DOHH2 (cell line): ENCODE measurements around the gene SPRY1.

Source experiments
- H3F3A ChIP-seq: fragments of 200-600 bp; sonication (generic), shearing (Covaris generic); 2 replicates; pipeline ENCODE4 v1.6.0; 2016; ENCODE audit warnings: antibody characterized with exemption, mild to moderate bottlenecking; ENCODE audit not compliant: control insufficient read depth, insufficient read depth
- H3K27ac ChIP-seq: fragments of 200-600 bp; sonication (generic); 2 replicates; pipeline ENCODE4 v1.5.1; 2014; ENCODE audit warnings: low read depth, mild to moderate bottlenecking, low read length, moderate library complexity
- H3K27me3 ChIP-seq: fragments of 200-600 bp; sonication (generic); 2 replicates; pipeline ENCODE4 v1.6.1; 2014; ENCODE audit warnings: mild to moderate bottlenecking, low read length, mixed read lengths; ENCODE audit not compliant: control insufficient read depth
- H3K36me3 ChIP-seq: fragments of 200-600 bp; sonication (generic); 2 replicates; pipeline ENCODE4 v1.6.1; 2014; ENCODE audit warnings: mild to moderate bottlenecking, low read length, moderate library complexity, mixed read lengths; ENCODE audit not compliant: control insufficient read depth
- H3K4me1 ChIP-seq: fragments of 200-600 bp; sonication (generic); 2 replicates; pipeline ENCODE4 v1.6.1; 2014; ENCODE audit warnings: mild to moderate bottlenecking, low read length, mixed read lengths; ENCODE audit not compliant: control insufficient read depth
- H3K4me2 ChIP-seq: fragments of 200-600 bp; sonication (generic); 2 replicates; pipeline ENCODE4 v1.6.0; 2014; ENCODE audit warnings: mild to moderate bottlenecking, low read length, moderate library complexity
- H3K4me3 ChIP-seq: fragments of 200-600 bp; sonication (generic); 2 replicates; pipeline ENCODE4 v1.5.1; 2014; ENCODE audit warnings: mild to moderate bottlenecking, low read length, mixed read lengths
- H3K79me2 ChIP-seq: fragments of 200-600 bp; sonication (generic); 2 replicates; pipeline ENCODE4 v1.6.1; 2014; ENCODE audit warnings: mild to moderate bottlenecking, low read length, mixed read lengths; ENCODE audit not compliant: control insufficient read depth
- H3K9me2 ChIP-seq: fragments of 200-600 bp; sonication (generic); replicated peaks from 2 replicates; pipeline ENCODE4 v1.6.1; 2014; ENCODE audit warnings: mild to moderate bottlenecking, low read length, mixed read lengths; ENCODE audit not compliant: control insufficient read depth
- H3K9me3 ChIP-seq: fragments of 200-600 bp; sonication (generic); 2 replicates; pipeline ENCODE4 v1.6.1; 2014; ENCODE audit warnings: antibody characterized with exemption, low read length, mixed read lengths; ENCODE audit not compliant: control insufficient read depth, insufficient read depth
- H4K20me1 ChIP-seq: fragments of 200-600 bp; sonication (generic); 2 replicates; pipeline ENCODE4 v1.6.0; 2014; ENCODE audit warnings: low read depth, mild to moderate bottlenecking, antibody characterized with exemption, low read length, moderate library complexity; ENCODE audit not compliant: control insufficient read depth, insufficient read depth
- CTCF ChIP-seq: fragments of 200-600 bp; sonication (generic); IDR thresholded peaks from one replicate; pipeline ENCODE4 v1.5.1; 2014; ENCODE audit warnings: antibody characterized with exemption, mild to moderate bottlenecking, low read depth, low read length; ENCODE audit not compliant: poor library complexity, severe bottlenecking
- EZH2phosphoT487 ChIP-seq: fragments of 200-600 bp; sonication (generic); IDR thresholded peaks from 2 replicates; pipeline ENCODE4 v1.6.1; 2017; ENCODE audit warnings: borderline replicate concordance, mild to moderate bottlenecking, antibody characterized with exemption, low read length, moderate library complexity, mixed read lengths

Gene SPRY1

DNA sequence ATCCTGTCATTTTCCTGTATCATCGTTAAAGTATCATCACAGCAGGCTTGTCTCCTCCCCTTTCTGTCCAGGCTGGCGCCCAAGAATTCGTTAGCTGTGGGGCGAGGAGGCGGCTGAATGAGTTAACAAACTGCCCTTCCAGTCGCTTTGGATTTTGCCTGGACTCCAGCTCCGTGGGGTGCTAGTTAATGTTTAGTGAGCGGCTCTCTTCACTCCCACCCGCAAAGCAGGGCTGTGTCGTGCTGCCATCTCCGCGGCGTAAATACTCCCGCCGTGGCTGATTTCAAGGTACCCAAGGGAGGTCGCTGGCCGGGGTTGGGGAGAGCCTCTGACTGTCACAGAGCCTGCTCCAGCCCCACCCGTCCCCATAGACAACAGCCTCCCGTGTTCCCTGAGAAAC is 44.9 kb upstream of the SPRY1 start:
- Histone ChIP-seq H3K27me3 (no peaks in the 10 kb centered on the region), H3K9me2 (no peaks in the 10 kb centered on the region), H3K27ac (no peak overlapping the region), H3F3A (no peaks in the 10 kb centered on the region), H3K9me3 (no peaks in the 10 kb centered on the region), H3K4me3 (no peak overlapping the region), H3K79me2 (no peaks in the 10 kb centered on the region), H3K36me3 (no peaks in the 10 kb centered on the region), H3K4me2 (no peak overlapping the region), H3K4me1 (no peaks in the 10 kb centered on the region; the same call in 1 of the 2 replicates), H4K20me1 (no peaks in the 10 kb centered on the region)
- TF ChIP-seq CTCF = no peak
- no peak for TF ChIP-seq EZH2phosphoT487

- no peaks in the 10 kb centered on the region for H3K27me3 ChIP-seq
- no peaks in the 10 kb centered on the region; the same call in 1 of the 2 replicates for H3K4me1 ChIP-seq
- no peaks in the 10 kb centered on the region for H3F3A ChIP-seq
- H3K4me3 ChIP-seq = no peak overlapping the region
- no peaks in the 10 kb centered on the region for H3K9me2 ChIP-seq
- H3K4me2 ChIP-seq = no peak overlapping the region
- no peaks in the 10 kb centered on the region for H3K79me2 ChIP-seq
- H3K27ac ChIP-seq = no peak overlapping the region
- no peak for TF ChIP-seq EZH2phosphoT487
- TF ChIP-seq CTCF = no peak
- no peaks in the 10 kb centered on the region for H3K9me3 ChIP-seq
- no peaks in the 10 kb centered on the region for H3K36me3 ChIP-seq
- H4K20me1 ChIP-seq = no peaks in the 10 kb centered on the region
Observed at GRCh38 chr4:123352240-123352945, 44.2 kb upstream of the SPRY1 start.

DNA sequence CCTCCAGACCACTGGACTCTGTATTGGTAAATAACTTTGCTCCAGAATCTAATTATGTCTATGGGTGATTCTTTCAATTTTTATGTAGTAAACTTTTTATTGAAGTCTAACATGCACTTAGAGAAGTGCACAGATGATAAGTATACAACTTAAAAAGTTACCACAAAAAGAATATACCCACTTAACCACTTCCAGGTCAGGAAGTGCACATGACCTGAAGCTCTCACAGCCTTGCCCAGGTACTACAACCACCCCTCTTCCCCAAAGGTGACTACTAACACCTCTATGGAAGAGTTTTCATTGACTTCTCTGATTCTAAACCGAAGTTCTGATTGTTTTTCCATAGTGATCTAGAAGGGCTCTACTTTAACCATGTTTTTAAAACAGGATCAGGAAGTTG is 43.6 kb upstream of the SPRY1 start:
- Histone ChIP-seq H3K79me2 (no peaks in the 10 kb centered on the region), H3K4me1 (no peaks in the 10 kb centered on the region; the same call in 1 of the 2 replicates), H3K36me3 (no peaks in the 10 kb centered on the region), H3K9me2 (no peaks in the 10 kb centered on the region), H3K9me3 (no peaks in the 10 kb centered on the region), H4K20me1 (no peaks in the 10 kb centered on the region), H3F3A (no peaks in the 10 kb centered on the region), H3K4me3 (no peak overlapping the region), H3K27ac (no peak overlapping the region), H3K27me3 (no peaks in the 10 kb centered on the region), H3K4me2 (no peak overlapping the region)
- TF ChIP-seq EZH2phosphoT487 (no peak), CTCF (no peak)
